Measurements from ENCODE around the gene COL24A1.
A peak's percentile ranks its signal among the peaks of the same experiment; 100 is the strongest.
"Not testable (repeated sequence)": the region's sequence is repeated elsewhere in the genome, so short reads cannot be mapped to it uniquely, and the experiment has no call there.

Gene COL24A1

DNA sequence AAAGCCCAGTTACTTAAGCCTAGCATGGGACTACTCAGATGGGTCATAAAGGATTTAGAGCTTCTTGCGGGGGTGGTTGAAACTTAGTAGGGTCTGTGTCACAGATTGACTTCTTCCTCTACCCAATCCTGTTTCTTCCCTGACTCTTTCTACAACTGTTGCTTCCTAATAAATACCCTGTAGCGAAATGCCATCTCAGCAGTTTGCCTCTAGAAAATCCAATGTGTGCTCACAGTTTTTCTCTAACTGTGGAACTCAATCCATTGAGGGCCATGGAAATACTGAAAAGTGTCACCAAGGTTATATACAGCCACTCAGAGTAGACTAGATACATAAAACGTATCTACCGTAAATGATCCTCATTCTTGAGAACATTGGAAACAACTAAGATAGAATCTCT, 217.7 kb downstream of the COL24A1 start:
- no peak for DNase-seq (ENCODE audit: low read depth, low spot score)
- no peak overlapping the region for H3K4me3 ChIP-seq (ENCODE audit: low read length)

- H3K4me3 ChIP-seq (ENCODE audit: low read length): no peak overlapping the region
- DNase-seq (ENCODE audit: low read depth, low spot score): no peak
Measured at GRCh38 chr1:85936470-85936869, 220.1 kb downstream of the COL24A1 start.

GRCh38 chr1:85936057-85936456, 220.5 kb downstream of the COL24A1 start:
- H3K4me3 ChIP-seq (ENCODE audit: low read length): no peak overlapping the region
- no peak for DNase-seq (ENCODE audit: low read depth, low spot score)

DNA sequence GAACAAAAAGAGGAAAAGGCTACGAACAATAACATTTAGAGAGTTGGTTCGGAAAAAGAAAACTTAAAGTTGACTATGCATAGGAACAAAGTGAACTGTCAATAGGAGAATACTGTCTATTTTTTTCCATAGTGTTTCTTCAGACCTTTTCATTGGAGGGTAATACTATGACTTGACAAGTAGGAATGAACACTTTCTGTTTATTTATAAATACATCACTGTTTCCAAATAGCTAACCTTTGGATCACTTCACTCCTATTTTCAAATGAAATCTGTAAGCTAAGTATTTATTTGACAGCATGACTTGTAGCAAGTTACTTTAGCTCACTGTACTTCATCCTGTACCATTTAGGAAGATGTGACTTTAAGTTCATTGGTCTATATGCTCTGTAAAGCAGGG, 221.3 kb downstream of the COL24A1 start:
- no peak overlapping the region for H3K4me3 ChIP-seq (ENCODE audit: low read length)
- DNase-seq (ENCODE audit: low read depth, low spot score): no peak

GRCh38 chr1:85934516-85934915, 222.1 kb downstream of the COL24A1 start:
- no peak for DNase-seq (ENCODE audit: low read depth, low spot score)
- no peak overlapping the region for H3K4me3 ChIP-seq (ENCODE audit: low read length)

GRCh38 chr1:85933961-85934360, 222.6 kb downstream of the COL24A1 start:
- DNase-seq (ENCODE audit: low read depth, low spot score): no peak
- no peak overlapping the region for H3K4me3 ChIP-seq (ENCODE audit: low read length)

DNA sequence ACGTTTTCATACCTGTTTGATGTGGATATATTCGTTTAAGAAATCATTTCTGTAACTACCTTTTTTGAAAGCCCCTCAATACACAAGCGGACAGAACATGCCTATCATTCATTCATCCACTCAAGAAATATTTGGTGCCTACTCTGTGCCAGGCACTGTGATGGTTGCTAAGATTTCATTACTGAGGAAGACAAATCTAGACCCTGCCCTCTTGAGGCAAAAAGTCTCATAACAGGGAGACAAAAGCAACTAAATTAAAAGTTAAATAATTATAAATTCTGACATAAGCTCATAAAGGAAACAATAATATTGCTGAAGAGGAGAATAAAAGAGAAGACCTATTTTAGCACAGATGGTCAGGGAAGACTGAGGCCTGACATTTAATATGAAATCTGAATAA, 244.8 kb downstream of the COL24A1 start:
- DNase-seq (ENCODE audit: low read depth, low spot score): peak; percentile 4

DNA sequence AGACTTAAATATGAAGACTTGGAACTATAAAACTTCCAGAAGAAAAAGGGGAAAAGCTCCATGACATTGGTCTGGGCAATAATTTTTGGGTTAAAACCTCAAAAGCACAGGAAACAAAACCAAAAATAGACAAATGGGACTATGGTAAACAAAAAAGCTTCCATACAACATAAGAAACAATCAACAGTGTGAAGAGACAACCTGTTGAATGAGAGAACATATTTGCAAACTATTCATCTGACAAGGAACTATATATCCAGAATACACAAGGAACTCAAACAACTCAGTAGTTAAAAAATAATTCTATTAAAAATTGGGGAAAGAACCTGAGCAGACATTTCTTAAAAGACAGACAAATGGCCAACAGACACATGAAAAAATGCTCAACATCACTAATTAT, 255.7 kb downstream of the COL24A1 start:
- H3K4me3 ChIP-seq (ENCODE audit: low read length): no peak overlapping the region
- DNase-seq (ENCODE audit: low read depth, low spot score): no peak

More for the DNA sequence above, 244.8 kb downstream of the COL24A1 start:
- no peak overlapping the region for H3K4me3 ChIP-seq (ENCODE audit: low read length)

DNA sequence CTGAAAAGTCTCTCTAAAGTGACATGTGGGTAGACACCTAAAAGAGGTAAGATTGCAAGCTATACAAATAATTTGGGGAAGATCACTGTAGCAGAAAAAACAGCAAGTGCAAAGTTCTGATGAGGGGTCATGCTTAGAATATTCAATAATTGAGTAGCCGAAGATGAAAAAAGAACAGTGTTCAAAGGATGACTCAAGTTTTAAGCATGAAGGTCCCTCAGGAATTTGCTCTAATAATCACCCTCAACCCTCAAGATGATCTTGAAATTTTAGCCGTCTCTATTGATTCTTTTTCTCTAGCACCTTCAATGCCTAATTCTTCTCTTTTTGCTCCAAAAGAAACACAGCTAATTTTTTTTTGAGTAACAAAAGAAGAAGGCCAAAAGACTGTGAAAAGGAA, 257.7 kb downstream of the COL24A1 start:
- DNase-seq (ENCODE audit: low read depth, low spot score): no peak
- no peak overlapping the region for H3K4me3 ChIP-seq (ENCODE audit: low read length)

DNA sequence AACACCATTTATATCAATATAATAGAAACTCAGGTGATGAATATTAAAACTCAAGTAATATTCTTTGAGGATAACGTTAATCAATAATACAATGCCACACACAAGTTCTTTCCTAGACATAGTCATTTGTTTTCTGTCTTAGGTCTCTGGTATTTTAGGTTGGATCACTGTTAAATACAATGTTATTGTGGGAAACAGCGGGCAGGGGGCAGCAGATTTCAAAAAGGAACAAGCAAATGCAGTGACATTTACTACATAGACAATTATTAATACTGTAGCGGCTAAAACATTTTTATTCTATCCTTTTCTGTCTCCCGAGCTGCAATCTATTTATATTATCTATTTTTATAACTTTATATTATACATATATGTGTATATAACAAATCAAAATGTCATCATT, 261.9 kb downstream of the COL24A1 start:
- peak; percentile 12 for DNase-seq (ENCODE audit: low read depth, low spot score)
- H3K4me3 ChIP-seq (ENCODE audit: low read length): no peak overlapping the region

- H3K4me3 ChIP-seq (ENCODE audit: low read length): no peak overlapping the region
- DNase-seq (ENCODE audit: low read depth, low spot score): no peak
Measured at GRCh38 chr1:85892366-85892765, 264.2 kb downstream of the COL24A1 start.

DNA sequence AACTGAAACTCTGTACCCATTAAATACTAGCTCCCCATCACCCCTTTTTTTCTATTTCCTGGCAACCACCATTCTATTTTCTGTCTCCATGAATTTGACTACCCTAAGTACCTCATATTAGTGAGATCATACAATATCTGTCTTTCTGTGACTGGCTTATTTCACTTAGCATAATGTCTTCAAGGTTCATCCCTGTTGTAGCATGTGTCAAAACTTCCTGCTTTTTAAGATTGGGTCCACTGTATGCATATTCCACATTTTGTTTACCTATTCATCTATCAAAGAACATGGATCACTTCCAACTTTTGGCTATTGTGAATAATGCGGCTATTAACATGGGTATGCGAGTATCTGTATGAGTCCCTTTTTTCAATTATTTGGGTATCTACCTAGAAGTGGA, 266.7 kb downstream of the COL24A1 start:
- no peak for DNase-seq (ENCODE audit: low read depth, low spot score)
- H3K4me3 ChIP-seq (ENCODE audit: low read length): no peak overlapping the region

- H3K4me3 ChIP-seq (ENCODE audit: low read length): no peak overlapping the region
- DNase-seq (ENCODE audit: low read depth, low spot score): no peak
Measured at GRCh38 chr1:85888921-85889320, 267.7 kb downstream of the COL24A1 start.

- DNase-seq (ENCODE audit: low read depth, low spot score): peak; percentile 36
- no peak overlapping the region for H3K4me3 ChIP-seq (ENCODE audit: low read length)
Measured at GRCh38 chr1:85884372-85885035, 272.1 kb downstream of the COL24A1 start.

- H3K4me3 ChIP-seq (ENCODE audit: low read length): no peak overlapping the region
- DNase-seq (ENCODE audit: low read depth, low spot score): peak; percentile 66
Measured at GRCh38 chr1:85867189-85867588, 289.4 kb downstream of the COL24A1 start.

DNA sequence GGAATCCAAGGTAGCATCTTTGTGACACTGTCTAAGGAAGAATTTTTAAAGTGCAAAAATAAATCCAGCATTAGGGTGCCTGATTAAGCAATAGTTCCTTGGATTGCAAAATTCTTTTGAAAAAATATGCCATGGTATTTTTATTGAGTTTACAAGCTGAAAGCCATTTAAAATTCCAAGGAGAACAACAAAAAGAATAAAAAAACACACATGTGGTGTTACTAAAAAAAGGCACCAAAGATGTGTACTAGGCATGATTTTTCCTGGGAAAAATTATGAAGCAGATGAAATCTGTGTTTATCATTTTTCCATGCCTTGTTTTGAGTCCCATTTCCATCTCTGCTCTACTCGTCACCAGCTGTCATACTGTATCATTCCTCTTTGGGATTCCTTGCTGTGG, 291.4 kb downstream of the COL24A1 start:
- no peak overlapping the region for H3K4me3 ChIP-seq (ENCODE audit: low read length)
- no peak for DNase-seq (ENCODE audit: low read depth, low spot score)

DNA sequence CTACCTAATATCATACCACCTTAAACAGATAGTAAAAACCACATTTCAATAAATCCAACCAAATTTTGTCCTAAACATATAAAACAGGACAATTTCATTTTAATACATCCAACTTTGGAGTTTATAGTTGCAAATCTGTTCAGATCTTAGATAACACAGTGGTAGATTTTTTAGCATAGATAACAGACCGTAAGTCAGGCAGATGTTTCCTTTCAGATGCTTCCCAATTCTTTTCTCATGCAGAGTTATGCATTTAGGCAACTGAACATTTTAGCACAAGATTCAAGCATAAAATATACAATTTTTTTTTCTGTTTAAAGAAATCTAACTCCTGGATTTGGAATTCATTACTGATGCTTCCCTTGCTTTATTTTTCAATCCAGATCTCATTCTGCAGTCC, 291.8 kb downstream of the COL24A1 start:
- no peak overlapping the region for H3K4me3 ChIP-seq (ENCODE audit: low read length)
- DNase-seq (ENCODE audit: low read depth, low spot score): peak; percentile 76

DNA sequence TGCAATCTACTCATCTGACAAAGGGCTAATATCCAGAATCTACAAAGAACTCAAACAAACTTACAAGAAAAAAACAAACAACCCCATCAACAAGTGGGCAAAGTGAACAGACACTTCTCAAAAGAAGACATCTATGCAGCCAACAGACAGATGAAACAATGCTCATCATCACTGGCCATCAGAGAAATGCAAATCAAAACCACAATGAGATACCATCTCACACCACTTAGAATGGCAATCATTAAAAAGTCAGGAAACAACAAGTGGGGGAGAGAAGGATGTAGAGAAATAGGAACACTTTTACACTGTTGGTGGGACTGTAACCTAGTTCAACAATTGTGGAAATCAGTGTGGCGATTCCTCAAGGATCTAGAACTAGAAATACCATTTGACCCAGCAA, 292.9 kb downstream of the COL24A1 start:
- not testable (repeated sequence) for H3K4me3 ChIP-seq (ENCODE audit: low read length); DNase-seq (ENCODE audit: low read depth, low spot score)

DNA sequence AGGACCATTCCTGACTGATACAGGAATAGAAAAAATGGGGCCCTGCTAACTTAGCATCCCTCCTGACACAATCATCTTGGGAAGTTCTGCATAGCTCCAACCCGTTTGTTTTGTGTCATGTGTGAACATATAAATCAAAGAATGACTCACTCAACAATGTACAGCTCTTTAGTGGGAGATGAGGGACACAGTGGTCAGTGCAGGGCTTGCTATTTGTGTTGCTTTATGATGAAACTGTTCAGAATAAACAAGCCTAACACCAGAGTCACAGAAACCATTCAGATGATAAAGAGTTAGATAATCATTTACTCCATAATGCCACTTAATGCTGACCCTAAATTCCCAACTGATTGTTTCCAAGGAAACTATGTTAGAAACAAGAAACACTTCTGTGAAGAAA, 294.1 kb downstream of the COL24A1 start:
- no peak overlapping the region for H3K4me3 ChIP-seq (ENCODE audit: low read length)
- DNase-seq (ENCODE audit: low read depth, low spot score): no peak

- DNase-seq (ENCODE audit: low read depth, low spot score): no peak
- no peak overlapping the region for H3K4me3 ChIP-seq (ENCODE audit: low read length)
Measured at GRCh38 chr1:85857991-85858390, 298.6 kb downstream of the COL24A1 start.

DNA sequence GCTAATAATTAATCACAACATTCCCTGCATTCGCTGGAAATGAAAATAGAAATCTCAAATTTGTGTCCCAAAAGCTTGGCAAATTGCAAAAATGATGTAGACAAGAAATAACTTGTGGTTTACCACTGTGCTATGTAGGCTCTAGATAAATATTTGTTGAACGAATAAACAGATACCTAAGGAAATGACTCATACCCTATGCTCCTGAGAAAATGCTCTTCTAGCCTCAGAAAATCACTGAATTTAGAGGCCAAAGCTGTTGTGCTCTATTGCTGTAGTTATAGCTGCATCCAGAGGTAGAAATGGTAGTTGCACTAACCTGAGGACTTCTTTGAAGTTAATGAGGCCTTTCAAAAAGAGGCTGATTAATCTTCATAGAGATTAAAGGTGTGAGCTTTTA, 306.3 kb downstream of the COL24A1 start:
- H3K4me3 ChIP-seq (ENCODE audit: low read length): no peak overlapping the region
- DNase-seq (ENCODE audit: low read depth, low spot score): peak; percentile 57

GRCh38 chr1:85849660-85850059, 306.9 kb downstream of the COL24A1 start:
- no peak for DNase-seq (ENCODE audit: low read depth, low spot score)
- H3K4me3 ChIP-seq (ENCODE audit: low read length): no peak overlapping the region

All from Jurkat, Clone E6-1 (cell line).